Peyer's patch (tissue), 4 donors: ENCODE data around the gene CREBRF.

Experiments used
- CTCF ChIP-seq, 6 experiments: fragments of 450-650 bp in 4 of 6; fragments of 200-600 bp in 2 of 6; sonication (generic) in 1 of 6; IDR thresholded peaks; one replicate each; pipeline ENCODE4 v1.5.1; 2017 to 2019; ENCODE audit warnings: antibody characterized with exemption in 6 of 6, mild to moderate bottlenecking in 3 of 6, moderate library complexity in 1 of 6
- POLR2A ChIP-seq, 2 donors: fragments of 450-650 bp; IDR thresholded peaks; one replicate each; pipeline ENCODE4 v1.5.1; 2017; ENCODE audit warnings: antibody characterized with exemption in 2 of 2, mild to moderate bottlenecking in 2 of 2, moderate library complexity in 2 of 2

DNA sequence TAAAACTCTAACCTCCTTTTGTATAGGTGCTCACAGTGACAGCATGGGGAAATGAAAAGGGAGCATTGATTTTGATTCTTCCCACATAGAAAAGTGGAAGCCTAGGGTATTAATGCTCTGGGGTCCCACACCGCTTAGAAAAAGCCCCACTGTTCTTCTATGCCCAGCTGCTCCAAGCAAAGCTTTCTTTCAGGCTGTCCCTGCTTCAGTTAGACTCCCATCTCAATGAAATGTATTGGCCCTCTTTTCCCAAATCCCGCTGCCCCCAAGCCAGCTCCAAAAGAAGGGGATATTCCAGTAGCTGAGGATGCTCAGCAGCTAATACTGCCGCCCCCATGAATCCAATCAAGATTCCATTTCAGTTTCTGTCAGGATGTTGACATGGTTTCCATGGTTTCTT is 17.0 kb upstream of the CREBRF start:
- TF ChIP-seq CTCF (IDR thresholded peaks at IDR 0.05) (no peak), POLR2A (IDR thresholded peaks at IDR 0.05) (no peak)
